Ovary (tissue), 3 donors: Measurements from ENCODE around the gene SUGP1.

ENCODE experiments used
- EP300 ChIP-seq: sonication (generic); formaldehyde crosslinking; IDR thresholded peaks from one replicate; pipeline ENCODE4 v1.6.1; 2017; ENCODE audit warnings: antibody characterized with exemption
- POLR2A ChIP-seq: fragments of 450-650 bp; IDR thresholded peaks from one replicate; pipeline ENCODE4 v1.6.1; 2017; ENCODE audit warnings: antibody characterized with exemption, mild to moderate bottlenecking, moderate library complexity
- TF ChIP-seq, protein P1 (sequence below), 3 donors: fragments of 450-650 bp in 2 of 3; fragments of 200-600 bp in 1 of 3; IDR thresholded peaks; one replicate each; pipeline versions ENCODE4 v1.5.1 to v1.8.0; 2016 to 2022; ENCODE audit warnings: antibody characterized with exemption in 3 of 3, mild to moderate bottlenecking in 1 of 3
- donor health status: DM: no; HTN: no; CAD: no.

DNA sequence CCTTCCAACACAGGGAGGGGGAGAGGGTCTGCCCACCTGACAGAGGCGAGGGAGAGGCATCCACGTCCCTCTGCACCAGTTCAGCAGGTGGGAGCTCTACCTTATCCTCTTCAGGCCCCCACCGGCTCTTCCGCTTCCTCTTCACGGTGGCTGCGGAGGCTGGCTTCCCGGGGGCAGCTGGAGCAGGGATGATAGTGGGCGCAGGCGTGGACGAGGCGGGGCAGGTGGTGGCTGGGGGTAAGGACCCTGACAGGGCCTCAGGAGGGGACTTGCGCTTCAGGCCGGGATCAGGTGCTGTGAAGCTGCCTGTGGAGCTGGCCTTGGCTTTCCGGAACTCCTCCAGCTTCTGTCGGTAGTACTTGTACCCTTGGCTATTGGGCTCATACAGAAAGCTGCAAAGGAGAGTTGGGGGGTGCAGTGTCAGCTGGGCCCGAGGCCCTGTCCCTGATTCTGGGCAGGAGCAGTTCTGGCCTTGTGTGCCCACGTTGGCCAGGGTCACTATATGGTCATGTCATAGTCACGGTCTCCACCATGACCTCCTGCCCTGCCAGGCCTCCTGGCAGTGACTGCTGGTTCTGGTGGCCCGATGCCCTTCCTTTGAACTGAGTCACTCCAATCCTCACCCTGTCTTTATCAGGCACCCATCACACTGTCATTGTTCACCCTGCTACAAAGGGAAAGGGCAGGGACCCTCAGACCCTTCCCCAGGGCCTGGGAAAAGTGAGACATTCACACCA lies 23.2 kb downstream of the SUGP1 start:
- TF ChIP-seq, protein P1, sequence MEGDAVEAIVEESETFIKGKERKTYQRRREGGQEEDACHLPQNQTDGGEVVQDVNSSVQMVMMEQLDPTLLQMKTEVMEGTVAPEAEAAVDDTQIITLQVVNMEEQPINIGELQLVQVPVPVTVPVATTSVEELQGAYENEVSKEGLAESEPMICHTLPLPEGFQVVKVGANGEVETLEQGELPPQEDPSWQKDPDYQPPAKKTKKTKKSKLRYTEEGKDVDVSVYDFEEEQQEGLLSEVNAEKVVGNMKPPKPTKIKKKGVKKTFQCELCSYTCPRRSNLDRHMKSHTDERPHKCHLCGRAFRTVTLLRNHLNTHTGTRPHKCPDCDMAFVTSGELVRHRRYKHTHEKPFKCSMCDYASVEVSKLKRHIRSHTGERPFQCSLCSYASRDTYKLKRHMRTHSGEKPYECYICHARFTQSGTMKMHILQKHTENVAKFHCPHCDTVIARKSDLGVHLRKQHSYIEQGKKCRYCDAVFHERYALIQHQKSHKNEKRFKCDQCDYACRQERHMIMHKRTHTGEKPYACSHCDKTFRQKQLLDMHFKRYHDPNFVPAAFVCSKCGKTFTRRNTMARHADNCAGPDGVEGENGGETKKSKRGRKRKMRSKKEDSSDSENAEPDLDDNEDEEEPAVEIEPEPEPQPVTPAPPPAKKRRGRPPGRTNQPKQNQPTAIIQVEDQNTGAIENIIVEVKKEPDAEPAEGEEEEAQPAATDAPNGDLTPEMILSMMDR (IDR thresholded peaks at IDR 0.05): no peak
- TF ChIP-seq POLR2A: no peak
- no peak for TF ChIP-seq EP300
